WI38 (cell line): ENCODE data around the gene TOX3.

Source experiments
- H3K4me3 ChIP-seq: 2 replicates; pipeline ENCODE4 v1.5.1; 2011; ENCODE audit warnings: low read depth, mild to moderate bottlenecking, control low read depth, low read length
- CTCF ChIP-seq: IDR thresholded peaks from 2 replicates; pipeline ENCODE4 v1.5.1; 2012; ENCODE audit warnings: low read depth, mild to moderate bottlenecking, control low read depth, low read length

Gene TOX3

GRCh38 chr16:52553322-52553721 is 6.4 kb upstream of the TOX3 start:
- TF ChIP-seq CTCF = no peak
- H3K4me3 ChIP-seq = no peak overlapping the region

GRCh38 chr16:52552643-52553042 is 5.7 kb upstream of the TOX3 start:
- no peak overlapping the region for H3K4me3 ChIP-seq
- TF ChIP-seq CTCF = no peak

- no peak for TF ChIP-seq CTCF
- H3K4me3 ChIP-seq = no peak overlapping the region
These were observed 2.2 kb upstream of the TOX3 start for GRCh38 chr16:52549011-52549692.

GRCh38 chr16:52548261-52549010 is 1.5 kb upstream of the TOX3 start:
- TF ChIP-seq CTCF = no peak
- H3K4me3 ChIP-seq = no peak overlapping the region

GRCh38 chr16:52547834-52548215 is 882 bp upstream of the TOX3 start:
- no peak overlapping the region for H3K4me3 ChIP-seq
- TF ChIP-seq CTCF = no peak

- no peak overlapping the region for H3K4me3 ChIP-seq
These were observed 496 bp downstream of the TOX3 start for GRCh38 chr16:52546291-52547003.

More at GRCh38 chr16:52546291-52547003, 496 bp downstream of the TOX3 start:
- TF ChIP-seq CTCF = no peak
